GM19463 (cell line): ENCODE results near the gene AGA.

ENCODE experiments used
- ATAC-seq: cut with Tn5 transposase; IDR thresholded peaks from one replicate; pipeline ENCODE4 v1.9.1; 2021; ENCODE audit warnings: mild to moderate bottlenecking, moderate library complexity; ENCODE audit not compliant: unreplicated experiment

Gene AGA

GRCh38 chr4:177441803-177442622 lies at the start of gene AGA:
TSS of gene AGA (minus strand) at chr4:177442437. CDS start at chr4:177442375, 62 bp downstream.
- peak; percentile 82 for ATAC-seq

- no peak for ATAC-seq
Measured at GRCh38 chr4:177492022-177492421, 49.8 kb upstream of the AGA start.

GRCh38 chr4:177490769-177491168 lies 48.5 kb upstream of the AGA start:
- no peak for ATAC-seq

- ATAC-seq, result no peak
Measured at GRCh38 chr4:177489471-177490246, 47.4 kb upstream of the AGA start.

GRCh38 chr4:177487977-177488376 lies 45.7 kb upstream of the AGA start:
- no peak for ATAC-seq

GRCh38 chr4:177485528-177485927 lies 43.3 kb upstream of the AGA start:
- ATAC-seq, result no peak

- no peak for ATAC-seq
Measured at GRCh38 chr4:177484613-177485021, 42.4 kb upstream of the AGA start.

- ATAC-seq, result no peak
Measured at GRCh38 chr4:177483760-177484159, 41.5 kb upstream of the AGA start.

GRCh38 chr4:177483271-177483670 lies 41.0 kb upstream of the AGA start:
- no peak for ATAC-seq

- ATAC-seq, result no peak
Measured at GRCh38 chr4:177482367-177482766, 40.1 kb upstream of the AGA start.

- ATAC-seq, result no peak
Measured at GRCh38 chr4:177480795-177481194, 38.6 kb upstream of the AGA start.

GRCh38 chr4:177479063-177479462 lies 36.8 kb upstream of the AGA start:
- ATAC-seq, result no peak

GRCh38 chr4:177478496-177478895 lies 36.3 kb upstream of the AGA start:
- ATAC-seq, result no peak

- ATAC-seq, result no peak
Measured at GRCh38 chr4:177473991-177474390, 31.8 kb upstream of the AGA start.

- no peak for ATAC-seq
Measured at GRCh38 chr4:177464026-177464425, 21.8 kb upstream of the AGA start.

- ATAC-seq, result no peak
Measured at GRCh38 chr4:177461606-177462005, 19.4 kb upstream of the AGA start.

GRCh38 chr4:177460460-177460859 lies 18.2 kb upstream of the AGA start:
- no peak for ATAC-seq

GRCh38 chr4:177455561-177455970 lies 13.3 kb upstream of the AGA start:
- no peak for ATAC-seq

GRCh38 chr4:177453116-177453515 lies 10.9 kb upstream of the AGA start:
- ATAC-seq, result no peak

GRCh38 chr4:177451108-177451500 lies 8.9 kb upstream of the AGA start:
- no peak for ATAC-seq

GRCh38 chr4:177450426-177451107 lies 8.3 kb upstream of the AGA start:
- ATAC-seq, result no peak

GRCh38 chr4:177448850-177449249 lies 6.6 kb upstream of the AGA start:
- no peak for ATAC-seq
